Fibroblast of villous mesenchyme (primary cell): ENCODE data around the gene TANGO2. TPM values are rescaled to one million over a fixed set of nuclear protein-coding genes. Genes with fewer than 3 reads are reported as not detected.

Experiments used
- DNase-seq: peaks from one replicate; pipeline ENCODE4 v3.0.0-alpha.2; 2010; ENCODE audit warnings: low read depth
- H3K4me3 ChIP-seq: 2 replicates; pipeline ENCODE4 v1.5.1; 2011; ENCODE audit warnings: low read depth, mild to moderate bottlenecking, low read length
- CTCF ChIP-seq: IDR thresholded peaks from 2 replicates; pipeline ENCODE4 v1.5.1; 2012; ENCODE audit warnings: low read depth, mild to moderate bottlenecking, low read length; ENCODE audit not compliant: insufficient read depth
- total RNA-seq: library from RNA; depleted of rRNA; stranded (reverse); fragments of >200 nt; gene quantifications from 2 replicates; pipeline ENCODE4 v1.2.3, GENCODE V29; 2012

TANGO2 gene
- total RNA-seq, 1 donor: 30.2 TPM

- H3K4me3 ChIP-seq: no peak overlapping the region
- DNase-seq: no peak
- no peak for TF ChIP-seq CTCF
These were observed 32.5 kb upstream of the TANGO2 start for GRCh38 chr22:19988331-19988808.

GRCh38 chr22:19988965-19989724 lies 31.8 kb upstream of the TANGO2 start:
- no peak for DNase-seq
- H3K4me3 ChIP-seq: no peak overlapping the region
- TF ChIP-seq CTCF: no peak

- H3K4me3 ChIP-seq: no peak overlapping the region
- DNase-seq: no peak
- no peak for TF ChIP-seq CTCF
These were observed 31.2 kb upstream of the TANGO2 start for GRCh38 chr22:19989725-19990067.

GRCh38 chr22:19990188-19990587 lies 30.7 kb upstream of the TANGO2 start:
- no peak overlapping the region for H3K4me3 ChIP-seq
- TF ChIP-seq CTCF: no peak
- DNase-seq: no peak

GRCh38 chr22:19990609-19991394 lies 30.1 kb upstream of the TANGO2 start:
- no peak overlapping the region for H3K4me3 ChIP-seq
- no peak for DNase-seq
- no peak for TF ChIP-seq CTCF

- no peak for TF ChIP-seq CTCF
- H3K4me3 ChIP-seq: no peak overlapping the region
- DNase-seq: no peak
These were observed 29.6 kb upstream of the TANGO2 start for GRCh38 chr22:19991395-19991644.
